LNCAP (cell line): Measurements from ENCODE around the gene FABP2.

Source experiments
- TF ChIP-seq, protein P1 (sequence below): fragments of 450-650 bp; IDR thresholded peaks from 2 replicates; pipeline ENCODE4 v1.5.1; 2017; ENCODE audit warnings: mild to moderate bottlenecking

The FABP2 gene

DNA sequence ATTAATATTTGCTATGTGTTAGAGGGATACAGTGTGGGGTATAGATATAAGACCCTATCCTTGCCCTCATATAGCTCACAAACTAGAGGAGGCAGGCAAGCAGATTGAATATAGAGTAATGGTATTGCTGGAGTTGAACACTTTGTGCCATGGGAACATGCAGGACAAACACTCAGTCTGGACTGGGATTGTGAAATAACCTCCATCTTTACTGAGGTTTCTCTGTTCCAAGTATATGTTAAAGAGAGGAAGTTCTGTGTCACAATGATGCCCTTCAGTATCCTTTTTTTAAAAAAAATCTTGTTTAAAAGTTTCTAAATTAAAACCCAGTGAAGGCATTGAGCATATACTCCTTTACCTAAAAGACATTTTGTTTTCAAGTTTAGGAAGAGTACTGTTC lies 8.7 kb downstream of the FABP2 start:
- TF ChIP-seq, protein P1, sequence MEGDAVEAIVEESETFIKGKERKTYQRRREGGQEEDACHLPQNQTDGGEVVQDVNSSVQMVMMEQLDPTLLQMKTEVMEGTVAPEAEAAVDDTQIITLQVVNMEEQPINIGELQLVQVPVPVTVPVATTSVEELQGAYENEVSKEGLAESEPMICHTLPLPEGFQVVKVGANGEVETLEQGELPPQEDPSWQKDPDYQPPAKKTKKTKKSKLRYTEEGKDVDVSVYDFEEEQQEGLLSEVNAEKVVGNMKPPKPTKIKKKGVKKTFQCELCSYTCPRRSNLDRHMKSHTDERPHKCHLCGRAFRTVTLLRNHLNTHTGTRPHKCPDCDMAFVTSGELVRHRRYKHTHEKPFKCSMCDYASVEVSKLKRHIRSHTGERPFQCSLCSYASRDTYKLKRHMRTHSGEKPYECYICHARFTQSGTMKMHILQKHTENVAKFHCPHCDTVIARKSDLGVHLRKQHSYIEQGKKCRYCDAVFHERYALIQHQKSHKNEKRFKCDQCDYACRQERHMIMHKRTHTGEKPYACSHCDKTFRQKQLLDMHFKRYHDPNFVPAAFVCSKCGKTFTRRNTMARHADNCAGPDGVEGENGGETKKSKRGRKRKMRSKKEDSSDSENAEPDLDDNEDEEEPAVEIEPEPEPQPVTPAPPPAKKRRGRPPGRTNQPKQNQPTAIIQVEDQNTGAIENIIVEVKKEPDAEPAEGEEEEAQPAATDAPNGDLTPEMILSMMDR: no peak

GRCh38 chr4:119310826-119311225 lies 11.1 kb downstream of the FABP2 start:
- TF ChIP-seq, protein P1: no peak

- TF ChIP-seq, protein P1: no peak
Observed at GRCh38 chr4:119307606-119308005, 14.3 kb downstream of the FABP2 start.

- TF ChIP-seq, protein P1: no peak
Observed at GRCh38 chr4:119304431-119304830, 17.5 kb downstream of the FABP2 start.

- TF ChIP-seq, protein P1: no peak
Observed at GRCh38 chr4:119303587-119304305, 18.2 kb downstream of the FABP2 start.

DNA sequence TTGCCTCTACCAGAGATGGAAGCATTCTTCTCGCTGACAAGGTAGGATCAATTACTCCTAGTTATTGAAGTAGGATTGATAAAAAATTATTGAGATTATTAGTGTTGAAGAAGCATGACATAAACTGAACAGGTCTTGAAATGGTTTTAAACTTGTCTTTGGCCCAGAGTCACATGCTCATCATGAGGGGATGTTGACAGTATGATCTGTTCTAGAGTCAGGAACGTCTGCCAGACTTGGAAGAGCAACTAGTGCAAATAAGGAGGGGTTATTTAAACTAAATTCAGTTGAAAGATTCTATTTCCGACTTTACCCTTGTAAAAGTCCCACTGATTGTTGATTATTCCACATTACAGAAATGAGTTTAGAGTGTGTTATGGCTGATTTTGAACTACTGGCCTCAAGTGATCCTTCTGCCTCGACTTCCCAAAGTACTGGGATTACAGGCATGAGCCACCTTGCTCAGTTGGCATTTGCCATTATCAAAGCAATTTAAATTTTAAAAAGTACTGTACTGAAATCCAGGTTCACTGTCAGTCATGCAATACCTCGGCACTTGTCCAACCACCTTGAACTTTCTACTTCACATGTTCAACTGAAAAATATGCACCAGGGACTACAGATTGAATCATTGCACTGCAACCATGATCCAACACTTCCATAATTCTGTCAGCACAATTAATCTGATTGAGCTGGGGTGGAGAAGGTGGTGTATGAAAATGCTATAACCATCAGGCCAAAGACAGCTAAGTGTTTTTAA lies 19.7 kb downstream of the FABP2 start:
- TF ChIP-seq, protein P1: no peak

- TF ChIP-seq, protein P1: no peak
Observed at GRCh38 chr4:119300101-119300978, 21.6 kb downstream of the FABP2 start.
